ENCODE measurements around the gene GRK5. TPM values are rescaled to one million over a fixed set of nuclear protein-coding genes. Genes with fewer than 3 reads are reported as not detected.

Gene GRK5
- total RNA-seq, 1 donor from 2014 or later = 52.8 TPM

DNA sequence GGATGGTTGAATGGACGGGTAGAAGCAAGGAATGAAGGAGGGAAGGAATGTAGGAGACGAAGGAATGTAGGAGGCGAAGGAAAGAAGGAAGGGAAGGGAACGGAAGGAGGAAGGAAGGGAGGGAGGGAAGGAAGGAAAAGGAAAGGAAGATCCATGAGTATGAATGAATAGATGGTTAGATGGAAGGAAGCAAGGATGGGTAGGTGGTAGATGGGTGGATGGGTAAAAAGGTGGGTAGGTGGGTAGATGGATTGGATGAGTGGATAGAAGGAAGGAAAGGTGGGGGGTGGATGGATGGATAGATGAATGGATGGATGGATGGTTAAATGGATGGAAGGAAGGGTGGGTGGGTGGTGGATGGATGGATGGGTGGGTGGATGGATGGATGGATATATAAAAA is 257.7 kb downstream of the GRK5 start:
- Histone ChIP-seq H3K36me3 (no peaks in the 10 kb centered on the region), H3K27me3 (ENCODE audit: low read depth) (peaks cover 8% of the 10 kb centered on the region), H3K4me3 (no peak overlapping the region), H3K27ac (replicated peaks) (no peak overlapping the region), H3K9me3 (replicated peaks) (peaks cover 6% of the 10 kb centered on the region), H3K4me1 (no peaks in the 10 kb centered on the region)
- no peak for DNase-seq
- intact Hi-C loops (cut with micrococcal nuclease) = no loop called here
- TF ChIP-seq, protein P1, sequence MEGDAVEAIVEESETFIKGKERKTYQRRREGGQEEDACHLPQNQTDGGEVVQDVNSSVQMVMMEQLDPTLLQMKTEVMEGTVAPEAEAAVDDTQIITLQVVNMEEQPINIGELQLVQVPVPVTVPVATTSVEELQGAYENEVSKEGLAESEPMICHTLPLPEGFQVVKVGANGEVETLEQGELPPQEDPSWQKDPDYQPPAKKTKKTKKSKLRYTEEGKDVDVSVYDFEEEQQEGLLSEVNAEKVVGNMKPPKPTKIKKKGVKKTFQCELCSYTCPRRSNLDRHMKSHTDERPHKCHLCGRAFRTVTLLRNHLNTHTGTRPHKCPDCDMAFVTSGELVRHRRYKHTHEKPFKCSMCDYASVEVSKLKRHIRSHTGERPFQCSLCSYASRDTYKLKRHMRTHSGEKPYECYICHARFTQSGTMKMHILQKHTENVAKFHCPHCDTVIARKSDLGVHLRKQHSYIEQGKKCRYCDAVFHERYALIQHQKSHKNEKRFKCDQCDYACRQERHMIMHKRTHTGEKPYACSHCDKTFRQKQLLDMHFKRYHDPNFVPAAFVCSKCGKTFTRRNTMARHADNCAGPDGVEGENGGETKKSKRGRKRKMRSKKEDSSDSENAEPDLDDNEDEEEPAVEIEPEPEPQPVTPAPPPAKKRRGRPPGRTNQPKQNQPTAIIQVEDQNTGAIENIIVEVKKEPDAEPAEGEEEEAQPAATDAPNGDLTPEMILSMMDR (IDR thresholded peaks at IDR 0.05; ENCODE audit: borderline replicate concordance) = no peak

- Histone ChIP-seq H3K4me1 (no peaks in the 10 kb centered on the region), H3K27ac (replicated peaks) (no peak overlapping the region), H3K27me3 (ENCODE audit: low read depth) (peaks cover 8% of the 10 kb centered on the region), H3K4me3 (no peak overlapping the region), H3K9me3 (replicated peaks) (peaks cover 6% of the 10 kb centered on the region), H3K36me3 (no peaks in the 10 kb centered on the region)
- intact Hi-C loops (cut with micrococcal nuclease) = no loop called here
- no peak for DNase-seq
- TF ChIP-seq, protein P1 (IDR thresholded peaks at IDR 0.05; ENCODE audit: borderline replicate concordance) = no peak
Observed at GRCh38 chr10:119466076-119466475, 258.7 kb downstream of the GRK5 start.

DNA sequence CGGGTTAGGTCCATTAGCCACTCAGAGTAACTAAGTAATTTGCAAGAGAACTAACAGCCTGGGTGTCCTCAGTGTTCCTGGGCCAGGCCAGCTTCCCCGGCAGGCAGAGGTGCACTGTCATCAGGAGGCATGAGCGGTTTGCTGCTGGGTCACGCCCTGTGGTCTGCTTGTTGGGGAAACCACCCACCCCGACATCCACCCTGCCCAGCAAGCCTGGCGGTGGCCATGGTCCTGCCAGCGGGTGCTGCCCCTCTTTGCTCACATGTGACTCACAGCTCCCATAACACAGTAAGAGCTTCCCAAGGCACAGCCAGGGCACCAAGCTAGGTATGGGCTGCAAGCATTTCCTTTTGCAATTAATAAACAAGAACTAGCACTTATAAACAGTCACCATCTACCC is 259.3 kb downstream of the GRK5 start:
- H3K9me3 ChIP-seq (replicated peaks) = peaks cover 6% of the 10 kb centered on the region
- DNase-seq = no peak
- no peaks in the 10 kb centered on the region for H3K4me1 ChIP-seq
- TF ChIP-seq, protein P1 (IDR thresholded peaks at IDR 0.05; ENCODE audit: borderline replicate concordance) = no peak
- intact Hi-C loops (cut with micrococcal nuclease) = no loop called here
- no peak overlapping the region for H3K27ac ChIP-seq (replicated peaks)
- H3K27me3 ChIP-seq (ENCODE audit: low read depth) = peaks cover 8% of the 10 kb centered on the region
- no peaks in the 10 kb centered on the region for H3K36me3 ChIP-seq
- no peak overlapping the region for H3K4me3 ChIP-seq

- H3K4me3 ChIP-seq = no peak overlapping the region
- intact Hi-C loops (cut with micrococcal nuclease) = no loop called here
- TF ChIP-seq, protein P1 (IDR thresholded peaks at IDR 0.05; ENCODE audit: borderline replicate concordance) = no peak
- no peaks in the 10 kb centered on the region for H3K4me1 ChIP-seq
- H3K27ac ChIP-seq (replicated peaks) = no peak overlapping the region
- H3K36me3 ChIP-seq = no peaks in the 10 kb centered on the region
- H3K27me3 ChIP-seq (ENCODE audit: low read depth) = peaks cover 18% of the 10 kb centered on the region
- DNase-seq = no peak
- H3K9me3 ChIP-seq (replicated peaks) = no peaks in the 10 kb centered on the region
Observed at GRCh38 chr10:119468542-119469324, 261.4 kb downstream of the GRK5 start.

- Histone ChIP-seq H3K9me3 (replicated peaks) (no peaks in the 10 kb centered on the region), H3K4me1 (no peaks in the 10 kb centered on the region), H3K27me3 (ENCODE audit: low read depth) (peaks cover 24% of the 10 kb centered on the region), H3K36me3 (no peaks in the 10 kb centered on the region), H3K4me3 (no peak overlapping the region), H3K27ac (replicated peaks) (no peak overlapping the region)
- no peak for DNase-seq
- intact Hi-C loops (cut with micrococcal nuclease) = no loop called here
- TF ChIP-seq, protein P1 (IDR thresholded peaks at IDR 0.05; ENCODE audit: borderline replicate concordance) = no peak
Observed at GRCh38 chr10:119469325-119469707, 261.9 kb downstream of the GRK5 start.

Data from left ventricle myocardium inferior (tissue), 1 donor.